A673 (cell line): Measurements from ENCODE around the gene BARHL1. TPM values are rescaled to one million over a fixed set of nuclear protein-coding genes. Genes with fewer than 3 reads are reported as not detected.
A peak's percentile ranks its signal among the peaks of the same experiment; 100 is the strongest.

ENCODE experiments used
- BruUV-seq: library from RNA; stranded (reverse); fragments of 400-500 nt; replicated peaks from 2 replicates; lab custom pipeline; 2021; lab: Mats Ljungman, UMichigan
- CTCF ChIA-PET: fragments of 300-600 bp; sonication (Branson Sonifier 250); formaldehyde crosslinking; loops from one replicate; lab custom pipeline; 2022; ENCODE audit warnings: antibody characterized with exemption; lab: Charles Lee
- POLR2A ChIA-PET: fragments of 300-600 bp; sonication (Branson Sonifier 250); formaldehyde crosslinking; loops from one replicate; lab custom pipeline; 2022; ENCODE audit warnings: antibody characterized with exemption; ENCODE audit not compliant: low non-redundant PET; lab: Charles Lee
- DNase-seq: peaks from one replicate; pipeline ENCODE4 v3.0.0-alpha.2; 2015; ENCODE audit warnings: low spot score
- H3K27ac ChIP-seq: fragments of 200-600 bp; sonication (generic); 2 replicates; pipeline ENCODE4 v1.5.1; 2016; ENCODE audit warnings: mixed run types, low read depth, mild to moderate bottlenecking, mixed read lengths, antibody characterized with exemption, low read length; ENCODE audit not compliant: poor library complexity, severe bottlenecking
- H3K27me3 ChIP-seq: fragments of 200-600 bp; sonication (generic); replicated peaks from 2 replicates; pipeline ENCODE4 v1.6.1; 2017; ENCODE audit warnings: mixed run types, low read depth, mild to moderate bottlenecking, mixed read lengths, antibody characterized with exemption, low read length; ENCODE audit not compliant: insufficient read depth, poor library complexity
- H3K36me3 ChIP-seq: fragments of 200-600 bp; sonication (generic); 2 replicates; pipeline ENCODE4 v1.6.1; 2016; ENCODE audit warnings: mixed run types, mild to moderate bottlenecking, mixed read lengths, antibody characterized with exemption, low read length; ENCODE audit not compliant: insufficient read depth, poor library complexity, severe bottlenecking
- H3K4me1 ChIP-seq: fragments of 200-600 bp; sonication (generic); 2 replicates; pipeline ENCODE4 v1.6.1; 2017; ENCODE audit warnings: mixed run types, mild to moderate bottlenecking, mixed read lengths, antibody characterized with exemption, low read length; ENCODE audit not compliant: insufficient read depth, poor library complexity, severe bottlenecking
- H3K4me3 ChIP-seq: fragments of 200-600 bp; sonication (generic); 2 replicates; pipeline ENCODE4 v1.5.1; 2016; ENCODE audit warnings: low read depth, mixed run types, mild to moderate bottlenecking, mixed read lengths, low read length; ENCODE audit not compliant: poor library complexity, severe bottlenecking
- H3K9me3 ChIP-seq: fragments of 200-600 bp; sonication (generic); 2 replicates; pipeline ENCODE4 v1.6.1; 2016; ENCODE audit warnings: mixed run types, low read depth, mild to moderate bottlenecking, mixed read lengths, antibody characterized with exemption, low read length; ENCODE audit not compliant: poor library complexity, severe bottlenecking
- EZH2 ChIP-seq: fragments of 200-600 bp; sonication (generic); IDR thresholded peaks from 2 replicates; pipeline ENCODE4 v1.6.1; 2017; ENCODE audit warnings: borderline replicate concordance, low read depth, mild to moderate bottlenecking, mixed read lengths, antibody characterized with exemption, low read length; ENCODE audit not compliant: poor library complexity, severe bottlenecking
- intact Hi-C: fragments of 100-400 bp; cut with micrococcal nuclease; formaldehyde crosslinking; loops from one replicate; pipeline ENCODE4 v1.10.0; 2022; ENCODE audit not compliant: unreplicated experiment
- total RNA-seq: library from RNA; stranded (reverse); gene quantifications from 2 replicates; pipeline ENCODE4 v1.2.3, GENCODE V29; 2021
- TF ChIP-seq, protein P1 (sequence below): fragments of 300-800, 200-600 bp; sonication (generic); conservative IDR thresholded peaks from 2 replicates; pipeline ENCODE4 v1.5.1; 2017; ENCODE audit warnings: low read depth, mild to moderate bottlenecking, antibody characterized with exemption, low read length, moderate library complexity, mixed read lengths

Gene BARHL1
- total RNA-seq, 1 experiment from 2014 or later: not detected

DNA sequence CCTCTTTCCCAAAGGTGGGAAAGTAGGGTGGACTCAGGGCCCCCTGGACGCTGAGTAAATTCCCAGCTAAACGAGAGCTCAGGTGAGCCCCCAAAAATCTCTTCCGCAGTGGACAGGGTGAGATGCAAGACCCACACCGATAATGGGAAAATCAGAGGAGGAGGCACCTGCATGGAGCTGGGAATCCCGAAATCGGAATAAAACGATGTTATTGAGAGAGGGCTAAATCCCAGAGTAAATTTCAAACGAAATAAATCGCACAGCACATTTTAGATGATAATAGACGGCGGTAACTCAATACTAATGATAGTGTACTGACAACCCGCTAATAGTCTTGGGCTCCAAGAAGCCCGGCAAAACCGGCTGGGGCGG lies 3.0 kb upstream of the BARHL1 start:
- Histone ChIP-seq H3K27me3 (peaks cover 96% of the 10 kb centered on the region), H3K27ac (no peak overlapping the region), H3K9me3 (no peaks in the 10 kb centered on the region), H3K4me3 (no peak overlapping the region), H3K36me3 (no peaks in the 10 kb centered on the region), H3K4me1 (peaks cover 4% of the 10 kb centered on the region)
- POLR2A ChIA-PET: no interaction called here
- TF ChIP-seq EZH2: no peak
- TF ChIP-seq, protein P1, sequence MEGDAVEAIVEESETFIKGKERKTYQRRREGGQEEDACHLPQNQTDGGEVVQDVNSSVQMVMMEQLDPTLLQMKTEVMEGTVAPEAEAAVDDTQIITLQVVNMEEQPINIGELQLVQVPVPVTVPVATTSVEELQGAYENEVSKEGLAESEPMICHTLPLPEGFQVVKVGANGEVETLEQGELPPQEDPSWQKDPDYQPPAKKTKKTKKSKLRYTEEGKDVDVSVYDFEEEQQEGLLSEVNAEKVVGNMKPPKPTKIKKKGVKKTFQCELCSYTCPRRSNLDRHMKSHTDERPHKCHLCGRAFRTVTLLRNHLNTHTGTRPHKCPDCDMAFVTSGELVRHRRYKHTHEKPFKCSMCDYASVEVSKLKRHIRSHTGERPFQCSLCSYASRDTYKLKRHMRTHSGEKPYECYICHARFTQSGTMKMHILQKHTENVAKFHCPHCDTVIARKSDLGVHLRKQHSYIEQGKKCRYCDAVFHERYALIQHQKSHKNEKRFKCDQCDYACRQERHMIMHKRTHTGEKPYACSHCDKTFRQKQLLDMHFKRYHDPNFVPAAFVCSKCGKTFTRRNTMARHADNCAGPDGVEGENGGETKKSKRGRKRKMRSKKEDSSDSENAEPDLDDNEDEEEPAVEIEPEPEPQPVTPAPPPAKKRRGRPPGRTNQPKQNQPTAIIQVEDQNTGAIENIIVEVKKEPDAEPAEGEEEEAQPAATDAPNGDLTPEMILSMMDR: no peak
- intact Hi-C loops: loop anchor here (5.0 to 10.0 kb wide), 2 partner anchors 225 to 822 kb away; no protein-coding TSS in a partner anchor
- DNase-seq: no peak
- CTCF ChIA-PET: no interaction called here
- no TSS peak for BruUV-seq

DNA sequence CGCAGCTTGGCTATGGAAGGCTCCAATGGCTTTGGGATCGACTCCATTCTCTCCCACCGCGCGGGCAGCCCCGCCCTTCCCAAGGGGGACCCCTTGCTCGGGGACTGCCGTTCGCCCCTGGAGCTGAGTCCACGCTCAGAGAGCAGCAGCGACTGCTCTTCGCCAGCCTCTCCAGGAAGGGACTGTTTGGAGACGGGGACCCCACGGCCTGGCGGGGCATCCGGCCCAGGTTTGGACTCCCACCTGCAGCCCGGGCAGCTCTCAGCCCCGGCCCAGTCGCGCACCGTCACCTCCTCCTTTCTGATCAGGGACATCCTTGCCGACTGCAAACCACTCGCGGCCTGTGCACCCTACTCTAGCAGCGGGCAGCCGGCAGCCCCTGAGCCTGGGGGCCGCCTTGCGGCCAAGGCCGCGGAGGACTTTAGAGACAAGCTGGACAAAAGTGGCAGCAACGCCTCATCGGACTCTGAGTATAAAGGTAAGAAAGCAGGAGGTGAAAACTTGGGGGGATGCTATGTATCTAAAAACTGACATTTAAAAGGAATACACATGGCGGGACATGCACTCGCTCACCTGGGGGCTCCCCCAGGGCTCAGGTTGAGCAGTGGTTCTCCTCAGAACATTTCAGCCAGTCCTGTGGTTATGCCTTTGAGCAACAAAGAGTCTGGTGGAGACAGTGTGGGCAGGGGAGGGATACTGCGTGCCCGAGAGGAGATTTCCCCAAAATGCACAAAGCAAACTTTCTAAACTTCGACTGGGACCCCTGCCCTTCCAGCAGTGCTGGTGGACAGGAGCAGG lies 579 bp downstream of the BARHL1 start:
- ChIA-PET CTCF (no interaction called here), POLR2A (no interaction called here)
- Histone ChIP-seq H3K27ac (no peak overlapping the region), H3K9me3 (no peaks in the 10 kb centered on the region), H3K4me1 (peaks cover 4% of the 10 kb centered on the region), H3K36me3 (no peaks in the 10 kb centered on the region), H3K27me3 (peaks cover 100% of the 10 kb centered on the region), H3K4me3 (no peak overlapping the region)
- peak; percentile 78 for TF ChIP-seq EZH2
- TF ChIP-seq, protein P1: no peak
- intact Hi-C loops: no loop called here
- DNase-seq: no peak
- no TSS peak for BruUV-seq

DNA sequence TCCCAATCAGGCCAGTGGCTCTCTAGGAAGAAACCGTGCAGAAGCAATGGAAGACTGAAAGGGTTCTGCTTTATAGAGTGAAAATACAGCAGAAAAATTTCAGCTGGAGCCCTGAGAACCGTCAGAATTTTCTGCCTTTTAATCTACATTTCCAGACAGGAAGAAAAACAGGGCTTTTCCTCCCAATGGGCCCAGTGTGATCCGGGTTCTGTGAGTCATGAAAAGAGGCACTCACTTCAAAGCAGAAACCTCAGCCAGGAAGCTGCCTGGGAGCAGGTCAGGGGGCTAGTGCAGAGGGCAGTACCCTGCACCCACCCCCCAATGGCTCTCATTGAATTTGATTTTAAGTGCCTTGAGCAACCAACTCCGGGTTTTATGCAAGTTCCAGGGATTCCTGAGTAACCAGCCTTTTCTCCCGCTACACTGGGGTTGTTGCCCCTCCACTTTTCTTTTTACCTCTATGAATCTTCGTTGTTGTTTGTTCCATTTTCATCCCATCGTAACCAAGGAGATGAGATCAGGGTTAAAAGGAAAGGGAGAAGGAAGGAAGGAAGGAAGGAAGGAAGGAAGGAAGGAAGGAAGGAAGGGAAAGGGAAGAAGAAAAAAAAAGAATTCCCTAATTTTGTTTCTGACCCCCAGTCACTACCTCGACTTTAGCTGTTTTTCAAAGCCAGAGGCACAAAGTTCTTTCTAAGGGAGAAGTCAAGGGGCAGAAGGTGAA lies 1.3 kb downstream of the BARHL1 start:
- POLR2A ChIA-PET: no interaction called here
- BruUV-seq: no TSS peak
- Histone ChIP-seq H3K27ac (no peak overlapping the region), H3K36me3 (no peaks in the 10 kb centered on the region), H3K9me3 (no peaks in the 10 kb centered on the region), H3K4me1 (peaks cover 4% of the 10 kb centered on the region), H3K4me3 (no peak overlapping the region), H3K27me3 (peaks cover 100% of the 10 kb centered on the region)
- no peak for DNase-seq
- CTCF ChIA-PET: no interaction called here
- no peak for TF ChIP-seq EZH2
- TF ChIP-seq, protein P1: no peak
- intact Hi-C loops: no loop called here
